ENCODE results near the gene KIRREL3.

KIRREL3 gene

DNA sequence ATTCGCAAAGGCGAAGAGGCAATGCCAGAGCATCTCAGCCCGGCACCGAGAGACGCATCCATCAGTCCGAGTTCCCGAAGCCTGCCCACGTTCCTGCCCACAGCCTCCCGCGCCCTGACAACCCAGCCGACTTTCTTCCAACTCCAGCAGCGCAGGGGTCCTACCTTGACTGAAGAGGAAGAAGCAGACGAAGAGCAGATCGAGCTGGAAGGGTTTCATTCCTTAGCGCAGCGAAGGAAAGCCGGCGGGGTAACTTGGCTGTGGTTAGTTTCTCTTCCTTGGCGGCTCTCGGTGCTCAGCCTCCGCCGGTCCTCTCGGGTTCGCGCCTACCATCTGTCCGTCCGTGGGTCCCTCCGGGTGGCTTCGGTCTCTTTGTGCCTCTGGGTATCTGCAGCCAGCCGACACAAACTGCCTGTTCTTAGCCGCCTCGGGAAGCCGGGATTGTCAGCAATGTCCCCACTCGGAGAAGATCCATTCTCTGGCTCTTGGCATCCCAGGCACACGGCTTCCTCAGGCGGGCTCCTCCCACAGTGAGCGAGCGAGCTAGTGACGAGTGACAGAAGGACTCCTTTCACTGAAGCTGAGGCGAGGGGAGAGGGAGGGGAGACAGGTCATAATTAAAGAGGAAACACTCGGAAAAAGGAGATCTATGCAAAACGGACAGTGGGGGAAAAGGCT, at the start of gene KIRREL3:
Gene KIRREL3 (minus strand): TSS at position 480 of the 678 bp plus-strand sequence.
- no peak for DNase-seq

DNA sequence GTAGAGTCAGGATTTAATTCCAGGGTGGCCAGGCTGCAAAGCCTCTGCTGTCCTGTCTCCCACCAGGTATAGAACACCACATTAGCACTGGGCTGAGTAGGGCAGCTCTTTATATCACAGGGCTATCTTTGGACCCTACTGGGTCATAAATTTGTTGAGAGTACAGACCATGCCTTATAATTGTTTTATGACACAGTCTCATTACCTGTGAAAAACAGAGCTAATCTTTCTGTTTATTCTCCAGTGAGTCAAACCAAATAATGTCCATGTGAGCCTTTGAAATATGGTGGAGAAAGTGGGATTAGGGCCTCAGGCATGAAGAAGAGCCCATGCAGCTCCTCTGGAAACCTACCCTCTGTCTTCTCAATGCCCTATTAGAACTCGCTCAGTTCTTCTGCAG, 49.6 kb upstream of the KIRREL3 start:
- DNase-seq, result no peak

DNA sequence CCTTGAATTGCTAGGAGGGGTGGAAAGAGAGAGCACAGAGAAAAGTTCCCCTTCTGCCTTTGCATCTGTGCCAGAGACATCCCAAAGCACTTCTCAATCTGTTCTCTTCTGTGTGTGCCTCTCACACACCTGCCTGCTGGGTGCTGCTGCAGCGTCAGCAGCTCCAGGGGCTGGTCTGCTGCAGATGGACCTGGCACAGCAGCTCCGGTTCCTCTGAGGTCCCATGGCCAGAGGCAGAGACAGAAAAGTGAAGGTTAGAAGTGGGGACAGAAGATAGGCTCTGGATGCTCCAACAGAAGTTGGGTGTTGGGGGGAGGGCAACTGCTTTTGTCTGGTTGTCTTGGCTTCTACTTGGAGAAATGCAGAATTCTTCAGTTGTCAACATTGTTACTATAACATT, 48.9 kb upstream of the KIRREL3 start:
- no peak for DNase-seq

DNA sequence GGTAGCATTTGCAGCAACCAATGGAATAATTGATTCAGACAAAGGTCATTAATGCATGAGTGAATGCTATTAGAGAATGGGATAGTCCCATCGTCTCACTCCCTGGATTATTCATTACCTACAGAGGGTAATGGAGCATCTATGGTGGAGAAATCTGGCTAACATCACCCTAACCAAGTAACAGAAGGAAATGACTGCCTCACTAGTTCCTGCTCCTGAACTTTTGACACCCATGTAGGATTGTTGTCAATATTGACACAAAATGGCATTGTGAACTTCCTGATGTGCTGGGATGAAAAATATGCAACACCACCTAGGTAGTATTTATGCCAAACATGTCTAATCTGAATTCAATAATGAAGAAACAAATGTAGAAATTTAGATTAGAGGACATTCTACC, 44.0 kb upstream of the KIRREL3 start:
- no peak for DNase-seq

GRCh38 chr11:127042445-127042844, 41.9 kb upstream of the KIRREL3 start:
- no peak for DNase-seq

- no peak for DNase-seq
Observed at GRCh38 chr11:127039591-127039990, 39.0 kb upstream of the KIRREL3 start.

- DNase-seq, result no peak
Observed at GRCh38 chr11:127037596-127037995, 37.0 kb upstream of the KIRREL3 start.

DNA sequence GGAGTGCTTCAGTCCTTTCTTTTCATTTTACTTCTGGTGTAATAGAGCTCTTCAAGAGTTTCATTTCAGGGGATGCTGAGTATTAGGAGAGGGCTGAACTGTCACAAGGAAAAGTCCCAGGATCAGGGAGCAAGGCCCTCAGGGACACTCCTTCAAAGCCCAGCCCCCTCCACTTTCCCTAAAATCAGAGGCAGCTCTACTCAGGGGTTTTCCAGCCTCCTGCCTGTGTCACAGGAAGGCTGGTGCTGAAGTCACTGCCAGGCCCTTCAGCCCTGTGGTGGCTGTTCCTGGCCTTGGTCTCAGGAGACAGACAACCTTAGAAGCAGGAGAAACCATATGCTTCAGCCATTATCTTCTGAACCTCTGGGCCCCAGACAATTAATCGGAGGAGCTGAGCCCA, 36.4 kb upstream of the KIRREL3 start:
- DNase-seq, result no peak

- no peak for DNase-seq
Observed at GRCh38 chr11:127035824-127036223, 35.3 kb upstream of the KIRREL3 start.

GRCh38 chr11:127034973-127035372, 34.4 kb upstream of the KIRREL3 start:
- DNase-seq, result no peak

GRCh38 chr11:127028648-127029047, 28.1 kb upstream of the KIRREL3 start:
- DNase-seq, result no peak

DNA sequence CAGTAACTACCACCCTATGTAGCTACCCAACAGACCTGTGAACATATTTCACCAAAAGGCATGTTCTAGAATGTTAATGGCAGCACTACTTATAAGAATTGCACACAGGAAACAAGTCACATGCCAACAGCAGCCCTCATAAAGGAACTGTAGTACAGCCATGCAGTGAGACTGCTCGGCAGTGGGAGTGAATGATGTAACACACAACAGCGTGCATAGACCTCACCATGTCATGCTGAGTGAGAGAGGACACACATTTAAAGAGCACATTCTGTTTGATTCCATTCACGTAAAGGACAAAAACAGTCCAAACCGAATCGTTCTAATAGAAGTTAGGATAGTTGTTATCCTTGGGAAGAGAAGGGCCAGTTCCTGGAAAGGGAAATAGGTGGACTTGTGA, 27.2 kb upstream of the KIRREL3 start:
- no peak for DNase-seq

- no peak for DNase-seq
Observed at GRCh38 chr11:127027000-127027399, 26.4 kb upstream of the KIRREL3 start.

- no peak for DNase-seq
Observed at GRCh38 chr11:127023991-127024390, 23.4 kb upstream of the KIRREL3 start.

DNA sequence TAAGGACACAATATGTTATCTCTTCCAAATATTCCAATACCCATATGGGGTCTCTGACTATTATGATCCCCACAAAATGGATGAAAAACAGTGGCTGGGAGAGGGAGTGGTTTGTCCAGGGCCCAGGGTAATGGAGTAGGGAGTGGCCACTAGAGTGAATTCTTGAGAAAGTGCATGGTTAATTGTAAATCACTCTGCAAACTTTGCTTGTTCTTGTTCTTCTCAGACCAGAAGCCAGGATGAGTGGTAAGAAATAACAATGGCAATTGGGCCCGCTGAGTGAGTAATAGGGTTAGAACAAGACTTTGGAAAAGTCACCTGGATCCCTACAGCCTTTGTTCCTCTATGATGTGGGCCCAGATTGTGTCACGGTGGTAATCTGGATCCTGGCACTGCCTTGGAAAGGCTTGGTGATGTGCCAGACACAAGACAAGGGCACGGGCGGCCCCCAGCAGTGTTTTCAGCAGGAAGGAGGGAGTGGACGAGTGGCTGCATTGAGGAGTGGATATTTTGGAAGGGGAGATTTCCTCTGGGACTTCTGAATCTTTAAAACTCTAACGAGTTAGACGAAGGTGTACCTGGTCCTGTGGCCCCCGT, 18.2 kb upstream of the KIRREL3 start:
- no peak for DNase-seq

DNA sequence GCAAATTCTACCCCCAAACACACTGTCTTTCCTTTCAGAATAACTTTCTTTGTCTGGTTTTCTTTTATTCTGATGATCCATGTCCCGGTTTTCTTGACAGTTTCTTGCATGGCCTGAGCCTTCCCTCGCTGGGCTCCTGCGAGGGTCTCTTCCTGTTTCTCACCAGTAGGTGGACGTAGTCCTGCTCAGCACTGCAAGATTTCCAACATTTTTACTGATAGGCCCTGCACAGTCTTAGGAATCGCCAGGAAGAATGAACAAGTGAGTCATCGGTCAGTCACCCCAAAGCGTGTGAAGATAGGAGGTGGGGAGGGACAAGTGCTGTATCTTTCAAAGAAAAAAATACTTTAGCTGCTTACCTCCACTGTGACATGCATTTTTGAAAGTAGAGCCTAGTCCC, 16.9 kb upstream of the KIRREL3 start:
- no peak for DNase-seq

- DNase-seq, result no peak
Observed at GRCh38 chr11:127013550-127013949, 13.0 kb upstream of the KIRREL3 start.

- no peak for DNase-seq
Observed at GRCh38 chr11:127006311-127006710, 5.7 kb upstream of the KIRREL3 start.

GRCh38 chr11:127003260-127003981, 2.9 kb upstream of the KIRREL3 start:
- DNase-seq, result no peak

GRCh38 chr11:127002669-127003259, 2.2 kb upstream of the KIRREL3 start:
- no peak for DNase-seq

DNA sequence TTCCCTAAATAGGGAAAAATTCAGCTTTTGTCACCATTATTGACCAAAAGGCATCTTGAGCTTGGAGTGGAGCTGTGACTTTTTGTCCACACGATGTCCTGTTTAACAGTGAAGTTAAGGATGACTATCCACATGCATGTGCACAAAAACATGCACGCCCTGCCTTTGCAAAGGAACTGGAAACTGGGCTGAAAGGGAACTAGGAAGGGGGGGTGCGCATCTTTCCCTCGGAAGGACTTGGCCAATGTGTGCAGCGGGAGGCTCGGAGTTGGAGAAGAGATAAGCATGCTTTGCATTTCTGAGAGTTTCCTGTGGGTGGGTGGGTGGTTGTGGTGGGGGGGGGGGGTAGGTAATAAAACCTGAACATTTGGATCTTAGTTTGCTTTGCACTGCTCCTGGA, 411 bp upstream of the KIRREL3 start:
- DNase-seq, result no peak

GRCh38 chr11:126999366-126999765, 1.2 kb downstream of the KIRREL3 start:
- no peak for DNase-seq

DNA sequence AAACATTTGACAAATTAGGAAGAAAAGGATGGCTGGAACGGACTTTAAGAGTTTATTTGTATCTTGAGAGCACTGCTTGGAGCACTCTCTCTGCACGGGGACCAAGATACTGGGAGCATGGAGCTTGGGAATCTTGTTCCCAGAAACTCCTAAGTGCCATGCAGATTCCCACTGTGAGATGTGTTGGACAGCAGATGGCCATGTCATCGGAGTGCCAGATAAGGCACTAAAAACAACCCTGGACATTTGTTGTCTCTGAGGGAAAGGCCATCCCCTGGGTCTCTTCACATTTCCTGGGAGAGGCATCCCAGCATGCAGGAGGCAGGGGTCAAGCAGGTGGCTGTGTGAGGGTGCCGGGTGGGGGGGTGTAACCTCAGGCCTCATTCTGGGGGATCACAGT, 2.9 kb downstream of the KIRREL3 start:
- DNase-seq, result no peak

DNA sequence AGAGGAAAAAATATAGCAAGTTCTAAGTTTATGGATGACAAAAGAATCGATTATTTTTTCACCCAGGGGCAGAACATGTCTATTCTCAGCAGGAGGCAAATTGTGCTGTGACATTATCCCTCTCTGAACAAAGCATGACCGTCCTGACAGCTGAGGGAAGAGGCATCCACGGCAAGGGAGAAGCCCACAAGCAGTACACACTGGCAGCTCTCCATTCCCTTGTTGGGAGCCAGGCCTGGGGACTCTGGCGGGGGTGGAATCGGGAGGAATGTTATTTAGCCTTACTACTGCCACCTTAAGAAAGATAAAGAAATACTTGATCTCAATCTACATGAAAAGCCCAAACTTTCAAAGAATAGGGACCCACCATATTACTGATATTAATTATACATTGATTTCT, 3.4 kb downstream of the KIRREL3 start:
- no peak for DNase-seq
